Urothelium cell line (cell line): ENCODE results near the gene NUMB.

Experiments used
- DNase-seq: peaks from one replicate; pipeline ENCODE4 v3.0.0; 2011; ENCODE audit warnings: low spot score, mixed read lengths
- FAIRE-seq: peaks from 2 replicates; lab custom pipeline; 2011; peaks lifted over from hg19 to GRCh38; lab: Jason Lieb, UNC

NUMB gene

GRCh38 chr14:73250317-73250713 is 208.0 kb downstream of the NUMB start:
- DNase-seq (no peak), FAIRE-seq (no peak)

- FAIRE-seq (peak; percentile 72), DNase-seq (no peak)
Observed at GRCh38 chr14:73249564-73250316, 208.6 kb downstream of the NUMB start.

- FAIRE-seq, result peak; percentile 77
- no peak for DNase-seq
Observed at GRCh38 chr14:73249108-73249507, 209.2 kb downstream of the NUMB start.

- DNase-seq (no peak), FAIRE-seq (peak; percentile 76)
Observed at GRCh38 chr14:73248108-73248868, 210.1 kb downstream of the NUMB start.

- no peak for FAIRE-seq
Observed at GRCh38 chr14:73246387-73247150, 211.8 kb downstream of the NUMB start.

GRCh38 chr14:73245480-73246325 is 212.6 kb downstream of the NUMB start:
- FAIRE-seq, result peak; percentile 76
- DNase-seq, result peak; percentile 93

More at GRCh38 chr14:73246387-73247150, 211.8 kb downstream of the NUMB start:
- DNase-seq, result no peak

- peak; percentile 80 for FAIRE-seq
- DNase-seq, result no peak
Observed at GRCh38 chr14:73244541-73245290, 213.6 kb downstream of the NUMB start.

- FAIRE-seq (no peak), DNase-seq (no peak)
Observed at GRCh38 chr14:73243748-73244147, 214.6 kb downstream of the NUMB start.

- FAIRE-seq (peak; percentile 56), DNase-seq (no peak)
Observed at GRCh38 chr14:73243341-73243740, 215.0 kb downstream of the NUMB start.

- FAIRE-seq (no peak), DNase-seq (no peak)
Observed at GRCh38 chr14:73242357-73242901, 215.9 kb downstream of the NUMB start.

GRCh38 chr14:73241481-73242165 is 216.7 kb downstream of the NUMB start:
- FAIRE-seq (peak; percentile 94), DNase-seq (no peak)

GRCh38 chr14:73240816-73241480 is 217.4 kb downstream of the NUMB start:
- FAIRE-seq, result peak; percentile 44
- no peak for DNase-seq

- FAIRE-seq (no peak), DNase-seq (no peak)
Observed at GRCh38 chr14:73239393-73240241, 218.7 kb downstream of the NUMB start.

- no peak for DNase-seq
- FAIRE-seq, result peak; percentile 99
Observed at GRCh38 chr14:73238941-73239340, 219.4 kb downstream of the NUMB start.

GRCh38 chr14:73238424-73238852 is 219.9 kb downstream of the NUMB start:
- no peak for FAIRE-seq
- peak; percentile 87 for DNase-seq

GRCh38 chr14:73237786-73238423 is 220.4 kb downstream of the NUMB start:
- DNase-seq (peak; percentile 32), FAIRE-seq (peak; percentile 58)
